ENCODE measurements around the gene MAZ.

Gene MAZ

DNA sequence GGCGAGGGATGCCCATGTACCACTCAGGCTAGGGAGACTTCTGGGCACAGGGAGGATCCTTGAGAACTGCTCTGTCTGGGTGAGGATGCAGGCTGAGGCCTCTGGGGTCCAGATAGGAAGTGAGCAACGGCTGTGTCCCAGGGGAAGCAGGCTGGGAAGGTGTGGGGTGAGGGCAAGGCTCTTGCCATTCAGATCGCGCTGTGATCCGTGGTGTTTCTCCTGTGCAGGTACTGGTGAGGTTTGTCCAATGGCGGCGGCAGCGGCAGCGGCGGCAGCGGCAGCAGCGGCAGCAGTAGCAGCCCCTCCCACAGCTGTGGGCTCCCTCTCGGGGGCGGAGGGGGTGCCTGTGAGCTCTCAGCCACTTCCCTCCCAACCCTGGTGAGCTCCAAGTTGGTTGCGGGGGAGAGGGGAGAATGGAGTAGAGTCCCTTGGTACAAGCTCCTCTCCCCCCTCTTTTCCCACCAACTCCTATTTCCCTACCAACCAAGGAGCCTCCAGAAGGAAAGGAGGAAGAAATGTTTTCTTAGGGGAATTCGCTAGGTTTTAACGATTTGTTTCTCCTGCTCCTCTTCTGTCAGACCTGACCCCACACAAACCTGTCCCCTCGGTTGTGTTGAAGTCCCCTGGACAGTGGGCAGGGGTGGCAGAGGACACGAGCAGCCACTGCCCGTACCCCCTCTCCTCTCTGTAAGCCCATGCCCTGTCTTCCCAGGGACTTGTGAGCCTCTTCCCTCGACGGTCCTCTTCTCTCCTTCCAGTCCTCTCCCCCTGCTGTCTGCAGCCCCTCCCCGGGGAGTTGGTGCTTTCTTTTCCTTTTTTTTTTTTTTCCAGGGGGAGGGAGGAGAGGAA, 3.7 kb downstream of the MAZ start:
- DNase-seq, result peak; percentile 78

DNA sequence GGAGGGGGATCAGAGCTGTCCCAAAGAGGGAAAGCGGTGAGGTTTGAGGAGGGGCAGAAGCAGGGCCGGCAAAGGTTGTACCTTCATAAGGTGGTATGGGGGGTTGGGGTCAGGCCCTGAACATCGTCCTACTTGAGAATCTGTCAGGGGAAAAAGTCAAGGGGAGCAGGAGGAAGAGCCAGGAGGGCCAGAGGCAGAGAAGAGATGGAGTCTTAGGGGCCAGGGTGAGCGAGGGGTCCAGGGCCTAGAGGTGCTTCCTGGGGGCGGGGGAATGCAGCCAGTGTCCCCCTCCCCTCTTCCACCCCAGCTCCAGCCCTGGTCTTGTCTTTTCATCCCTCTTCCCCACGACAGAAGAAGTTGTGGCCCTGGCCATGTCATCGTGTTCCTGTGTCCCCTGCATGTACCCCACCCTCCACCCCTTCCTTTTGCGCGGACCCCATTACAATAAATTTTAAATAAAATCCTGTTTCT, 4.4 kb downstream of the MAZ start:
- no peak for DNase-seq

DNA sequence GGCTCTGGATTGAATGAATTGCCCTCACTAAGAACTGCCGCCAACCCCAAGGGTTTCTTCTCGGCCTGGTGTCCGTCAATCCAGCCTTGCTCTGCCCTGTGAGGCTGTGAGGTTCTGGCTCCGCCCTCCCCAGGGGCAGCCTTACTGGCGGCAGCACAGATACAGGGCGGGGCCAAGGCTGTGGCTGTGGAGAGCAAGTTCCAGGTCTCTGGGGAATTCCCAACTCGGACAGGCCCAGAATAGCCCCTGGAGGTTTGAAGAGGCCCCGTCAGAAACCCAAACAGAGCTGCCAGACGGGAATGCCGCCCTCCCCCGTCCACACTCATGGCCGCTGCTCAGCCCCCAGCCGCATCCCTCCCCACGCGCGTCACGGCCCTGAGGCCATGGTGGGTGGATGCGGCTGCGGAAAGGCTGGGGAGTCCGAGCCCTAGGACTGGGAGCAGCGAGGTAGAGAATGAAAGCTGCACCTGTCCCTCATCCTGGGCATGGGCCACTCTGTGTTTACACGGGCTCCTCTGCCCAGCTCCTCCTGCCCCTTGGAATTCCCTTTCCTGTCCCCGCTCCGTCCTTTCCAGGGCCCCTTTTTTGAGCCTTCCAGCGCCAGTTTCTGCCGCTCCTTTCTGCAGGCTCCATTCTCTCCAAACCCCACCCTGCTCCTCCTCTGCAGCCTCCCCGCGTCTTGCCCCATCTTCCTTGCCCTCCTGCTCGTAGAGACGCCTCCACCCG, 5.0 kb downstream of the MAZ start:
- peak; percentile 90 for DNase-seq

DNA sequence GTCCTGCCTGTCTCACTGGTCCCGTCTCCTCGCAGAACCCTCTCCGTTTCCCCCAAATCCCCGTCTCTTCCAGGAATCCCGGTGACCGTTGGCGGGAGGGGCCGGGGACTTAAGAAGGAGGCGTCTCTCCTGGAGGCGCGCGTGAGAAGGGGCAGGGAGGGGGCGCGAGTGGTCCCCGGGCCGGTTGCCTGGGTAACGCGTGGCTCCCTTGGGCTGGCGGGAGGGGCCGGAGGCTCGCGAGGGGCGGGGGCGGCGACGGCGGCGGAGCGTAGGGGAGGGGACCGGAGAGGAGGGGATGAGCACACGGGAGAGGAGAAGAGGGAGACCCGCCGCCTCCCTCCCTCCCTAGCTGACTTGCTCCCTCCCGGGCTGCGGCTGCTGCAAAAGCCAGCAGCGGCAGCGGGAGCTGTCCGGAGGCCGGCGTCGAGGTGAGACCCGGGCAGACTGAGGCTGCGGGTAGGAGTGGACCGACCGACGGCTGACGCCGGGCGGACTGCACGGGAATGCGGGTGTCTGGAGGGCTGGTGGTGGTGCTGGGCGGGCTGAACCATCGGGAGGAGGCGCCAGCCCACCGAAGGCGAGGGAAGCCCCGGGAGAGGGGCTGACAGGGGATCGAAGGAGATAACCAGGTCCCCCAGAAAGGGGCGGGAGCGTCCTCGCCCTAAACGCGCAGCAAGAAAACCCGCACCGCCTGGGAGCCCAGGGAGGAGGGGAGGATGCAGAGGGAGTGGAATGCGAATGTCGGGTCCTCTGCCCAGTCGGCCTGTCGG, 5.8 kb downstream of the MAZ start, which contains the start of gene PRRT2:
Gene PRRT2, plus strand, starts transcription at position 298 of the 770 bp plus-strand sequence. CDS start 862 bp downstream, outside the sequence.
- DNase-seq, result peak; percentile 83

- DNase-seq, result no peak
Observed at GRCh38 chr16:29812754-29813643, 6.7 kb downstream of the MAZ start.

GRCh38 chr16:29813644-29814562, 7.6 kb downstream of the MAZ start:
- no peak for DNase-seq

GRCh38 chr16:29814592-29814991, 8.3 kb downstream of the MAZ start:
- no peak for DNase-seq

DNA sequence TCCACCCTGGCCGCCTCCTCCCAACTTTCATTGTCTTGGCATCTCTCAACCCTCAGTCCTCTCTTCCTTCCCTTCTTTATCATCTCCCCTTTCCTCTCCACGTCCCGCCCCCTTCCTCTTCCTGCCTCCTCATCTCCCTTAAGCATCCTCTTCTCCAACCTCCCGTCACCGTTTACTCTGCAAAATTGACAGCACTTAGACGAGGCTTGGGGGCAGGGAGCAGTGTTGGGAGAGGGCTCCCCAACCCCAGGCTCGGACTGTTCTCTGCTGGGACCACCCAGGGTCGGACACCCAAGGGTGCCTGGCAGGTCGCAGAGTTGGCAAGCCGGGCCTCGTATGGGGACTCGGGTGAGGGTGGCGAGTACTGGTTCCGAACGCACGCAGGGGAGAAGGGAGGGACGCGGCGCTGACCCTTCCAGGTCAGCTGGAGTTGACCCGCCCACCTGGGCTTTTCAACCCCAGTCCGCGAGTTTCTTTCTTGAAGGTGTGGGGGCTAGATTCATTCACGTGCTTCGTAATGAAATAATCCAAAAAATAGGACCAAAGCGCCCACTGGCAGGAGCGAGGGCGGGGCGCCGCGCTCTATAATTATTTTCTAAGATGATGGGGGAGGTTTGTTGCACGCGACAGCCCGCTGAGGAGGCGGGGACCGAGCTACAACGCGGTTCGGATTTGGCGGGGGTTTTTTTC, 8.8 kb downstream of the MAZ start:
- DNase-seq, result peak; percentile 78

- peak; percentile 98 for DNase-seq
Observed at GRCh38 chr16:29815793-29816693, 9.7 kb downstream of the MAZ start, which contains the start of gene PAGR1. PAGR1 (plus strand) TSS chr16:29816152; CDS start chr16:29816526, 374 bp downstream.

DNA sequence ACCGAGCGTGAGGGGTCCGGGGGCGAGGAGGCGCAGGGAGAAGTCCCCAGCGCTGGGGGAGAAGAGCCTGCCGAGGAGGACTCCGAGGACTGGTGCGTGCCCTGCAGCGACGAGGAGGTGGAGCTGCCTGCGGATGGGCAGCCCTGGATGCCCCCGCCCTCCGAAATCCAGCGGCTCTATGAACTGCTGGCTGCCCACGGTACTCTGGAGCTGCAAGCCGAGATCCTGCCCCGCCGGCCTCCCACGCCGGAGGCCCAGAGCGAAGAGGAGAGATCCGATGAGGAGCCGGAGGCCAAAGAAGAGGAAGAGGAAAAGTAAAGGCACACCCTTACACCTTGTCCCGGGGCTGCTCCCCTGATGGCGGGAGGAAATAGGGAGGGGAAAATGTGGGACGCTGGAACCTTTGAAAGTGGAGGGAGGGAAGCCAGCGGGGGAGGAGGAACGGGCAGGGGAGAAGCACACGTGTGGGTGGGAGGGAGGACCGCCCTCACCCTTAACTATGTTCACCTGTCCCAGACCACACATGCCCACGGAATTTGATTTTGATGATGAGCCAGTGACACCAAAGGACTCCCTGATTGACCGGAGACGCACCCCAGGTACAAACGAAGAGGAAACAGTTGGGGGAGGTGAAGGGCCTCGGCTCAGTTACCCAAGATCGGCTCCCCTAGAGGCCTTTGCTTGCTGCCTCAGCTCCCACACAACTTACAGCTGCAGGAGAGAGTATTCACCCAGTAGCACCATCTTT, 10.5 kb downstream of the MAZ start:
- peak; percentile 80 for DNase-seq

- no peak for DNase-seq
Observed at GRCh38 chr16:29818082-29818481, 11.8 kb downstream of the MAZ start.

DNA sequence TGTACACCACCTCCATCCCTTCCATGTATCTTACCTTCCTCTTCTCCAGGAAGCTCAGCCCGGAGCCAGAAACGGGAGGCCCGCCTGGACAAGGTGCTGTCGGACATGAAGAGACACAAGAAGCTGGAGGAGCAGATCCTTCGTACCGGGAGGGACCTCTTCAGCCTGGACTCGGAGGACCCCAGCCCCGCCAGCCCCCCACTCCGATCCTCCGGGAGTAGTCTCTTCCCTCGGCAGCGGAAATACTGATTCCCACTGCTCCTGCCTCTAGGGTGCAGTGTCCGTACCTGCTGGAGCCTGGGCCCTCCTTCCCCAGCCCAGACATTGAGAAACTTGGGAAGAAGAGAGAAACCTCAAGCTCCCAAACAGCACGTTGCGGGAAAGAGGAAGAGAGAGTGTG, 13.2 kb downstream of the MAZ start:
- DNase-seq, result no peak

- DNase-seq, result peak; percentile 84
Observed at GRCh38 chr16:29820271-29820701, 14.0 kb downstream of the MAZ start, which contains the start of gene MVP. MVP (plus strand) TSS chr16:29820462; CDS start chr16:29830550, 10,088 bp downstream.

DNA sequence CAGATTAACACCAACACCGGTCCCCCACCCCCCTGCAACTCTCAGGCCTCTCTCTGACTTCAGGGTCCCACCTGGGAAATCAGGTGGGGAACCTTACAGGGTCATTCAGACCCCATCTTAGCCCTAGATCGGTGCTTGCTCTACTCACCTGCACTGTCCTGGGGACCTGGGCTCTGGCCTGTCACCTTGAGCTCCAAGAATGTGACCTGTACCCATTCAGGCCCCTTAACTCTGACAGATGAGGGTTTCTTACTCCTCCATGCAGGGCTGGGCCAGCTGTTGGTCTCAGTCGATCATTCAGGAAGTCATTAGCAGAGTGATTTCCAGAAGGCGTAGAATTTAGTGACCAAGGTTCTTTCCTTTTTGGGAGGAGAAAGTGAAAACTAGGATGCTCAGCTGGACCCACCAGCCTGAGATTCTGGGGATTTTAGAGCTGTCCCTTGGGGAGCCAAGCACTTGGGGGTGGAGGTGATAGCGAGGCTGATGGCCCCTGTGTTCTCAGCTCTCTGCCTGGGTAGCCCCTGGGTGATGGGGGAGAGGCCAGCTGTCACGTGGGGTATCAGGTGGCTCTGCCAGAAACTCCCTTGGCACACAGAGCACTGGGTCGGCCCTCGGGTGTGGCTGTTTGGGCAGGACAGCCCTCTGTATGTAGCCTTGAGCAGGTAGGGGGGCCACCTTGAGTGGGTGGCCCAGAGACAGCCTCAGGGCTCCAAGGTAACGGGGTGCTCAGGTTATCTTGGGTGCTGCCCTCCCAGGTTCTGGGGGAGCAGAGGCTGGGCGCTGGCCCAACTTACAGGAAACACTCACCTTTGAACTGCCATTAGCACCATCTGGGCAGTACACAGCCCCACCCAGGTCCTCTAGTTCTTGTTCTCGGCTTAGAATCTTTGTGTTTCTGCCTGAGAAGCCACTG, 14.7 kb downstream of the MAZ start:
- peak; percentile 74 for DNase-seq

GRCh38 chr16:29821643-29822115, 15.3 kb downstream of the MAZ start:
- peak; percentile 69 for DNase-seq

DNA sequence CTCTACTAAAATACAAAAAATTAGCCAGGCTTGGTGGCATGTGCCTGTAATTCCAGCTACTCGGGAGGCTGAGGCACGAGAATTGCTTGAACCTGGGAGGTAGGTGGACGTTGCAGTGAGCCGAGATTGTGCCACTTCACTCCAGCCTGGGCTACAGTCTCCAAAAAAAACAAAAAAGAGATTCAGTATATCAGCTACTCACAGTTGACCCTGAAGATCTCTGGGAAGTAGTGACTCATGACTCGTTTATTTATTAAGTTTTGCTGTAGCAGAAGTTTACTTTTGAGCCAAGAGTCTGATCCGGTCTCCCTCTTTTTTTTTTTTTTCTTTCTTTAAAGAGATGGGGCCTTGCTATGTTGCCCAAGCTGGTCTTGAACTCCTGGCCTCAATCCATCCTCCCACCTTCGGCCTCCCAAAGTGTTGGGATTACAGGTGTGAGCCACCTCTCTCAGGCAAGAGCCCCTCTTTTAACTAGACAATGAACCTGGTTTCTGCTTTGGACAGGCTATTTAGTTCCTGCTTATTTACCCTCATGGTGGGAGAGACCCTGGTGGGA, 18.3 kb downstream of the MAZ start:
- DNase-seq, result no peak

All from activated CD8-positive, alpha-beta memory T cell treated with anti-CD3 and anti-CD28 coated beads for 24 hours (primary cell).